ENCODE data around the gene TNFAIP3.
"Not testable (repeated sequence)": the region's sequence is repeated elsewhere in the genome, so short reads cannot be mapped to it uniquely, and the experiment has no call there.

TNFAIP3 gene

GRCh38 chr6:137834508-137834907 is 32.6 kb upstream of the TNFAIP3 start:
- TF ChIP-seq CTCF (IDR thresholded peaks at IDR 0.05; ENCODE audit: extremely low read depth, missing control alignments) = no peak

GRCh38 chr6:137836788-137837187 is 30.3 kb upstream of the TNFAIP3 start:
- TF ChIP-seq CTCF (IDR thresholded peaks at IDR 0.05; ENCODE audit: extremely low read depth, missing control alignments) = no peak
- DNase-seq (ENCODE audit: low spot score) = no peak

More at GRCh38 chr6:137834508-137834907, 32.6 kb upstream of the TNFAIP3 start:
- no peak for DNase-seq (ENCODE audit: low spot score)

- DNase-seq (ENCODE audit: low spot score) = not testable (repeated sequence)
Observed at GRCh38 chr6:137838090-137838489, 29.0 kb upstream of the TNFAIP3 start.

GRCh38 chr6:137838597-137838996 is 28.5 kb upstream of the TNFAIP3 start:
- DNase-seq (ENCODE audit: low spot score) = not testable (repeated sequence)

GRCh38 chr6:137839076-137839475 is 28.0 kb upstream of the TNFAIP3 start:
- no peak for TF ChIP-seq CTCF (IDR thresholded peaks at IDR 0.05; ENCODE audit: extremely low read depth, missing control alignments)

GRCh38 chr6:137840252-137840651 is 26.8 kb upstream of the TNFAIP3 start:
- no peak for DNase-seq (ENCODE audit: low spot score)
- no peak for TF ChIP-seq CTCF (IDR thresholded peaks at IDR 0.05; ENCODE audit: extremely low read depth, missing control alignments)

More at GRCh38 chr6:137839076-137839475, 28.0 kb upstream of the TNFAIP3 start:
- no peak for DNase-seq (ENCODE audit: low spot score)

GRCh38 chr6:137843211-137843610 is 23.8 kb upstream of the TNFAIP3 start:
- DNase-seq (ENCODE audit: low spot score) = no peak
- TF ChIP-seq CTCF (IDR thresholded peaks at IDR 0.05; ENCODE audit: extremely low read depth, missing control alignments) = no peak

- not testable (repeated sequence) for DNase-seq (ENCODE audit: low spot score)
Observed at GRCh38 chr6:137844327-137844726, 22.7 kb upstream of the TNFAIP3 start.

- DNase-seq (ENCODE audit: low spot score) = not testable (repeated sequence)
Observed at GRCh38 chr6:137844773-137845172, 22.3 kb upstream of the TNFAIP3 start.

GRCh38 chr6:137845460-137845859 is 21.6 kb upstream of the TNFAIP3 start:
- no peak for TF ChIP-seq CTCF (IDR thresholded peaks at IDR 0.05; ENCODE audit: extremely low read depth, missing control alignments)
- DNase-seq (ENCODE audit: low spot score) = no peak

Data from GM20000 (cell line).